CD14-positive monocyte (primary cell): Measurements from ENCODE around the gene CXorf58. TPM values are rescaled to one million over a fixed set of nuclear protein-coding genes. Genes with fewer than 3 reads are reported as not detected.

ENCODE experiments used
- DNase-seq, 3 donors: peaks; one replicate each; pipeline ENCODE4 v3.0.0-alpha.2; 2011 to 2022
- H2AFZ ChIP-seq: 2 replicates; pipeline ENCODE4 v1.6.0; 2012; ENCODE audit warnings: mild to moderate bottlenecking, low read depth, low read length, inconsistent platforms; ENCODE audit not compliant: insufficient read depth, poor library complexity, severe bottlenecking
- H3K27ac ChIP-seq, 2 donors: 1 replicate in 1 of 2; 2 replicates in 1 of 2; pipeline ENCODE4 v1.5.1; 2012 to 2013; ENCODE audit warnings: low read length in 2 of 2, control low read depth in 1 of 2, inconsistent platforms in 1 of 2, low read depth in 1 of 2, mild to moderate bottlenecking in 1 of 2
- H3K27me3 ChIP-seq, 2 donors: one replicate each; pipeline versions ENCODE4 v1.6.0 to v1.6.1; 2011 to 2013; ENCODE audit warnings: low read length in 2 of 2; ENCODE audit not compliant: control insufficient read depth in 2 of 2, insufficient read depth in 2 of 2
- H3K36me3 ChIP-seq, 2 donors: replicated peaks in 1 of 2; 1 replicate in 1 of 2; 2 replicates in 1 of 2; pipeline versions ENCODE4 v1.5.1 to v1.6.1; 2012 to 2013; ENCODE audit warnings: low read length in 2 of 2, control low read depth in 1 of 2, inconsistent platforms in 1 of 2, mild to moderate bottlenecking in 1 of 2; ENCODE audit not compliant: insufficient read depth in 2 of 2, control insufficient read depth in 1 of 2
- H3K4me1 ChIP-seq, 2 donors: 1 replicate in 1 of 2; 2 replicates in 1 of 2; pipeline versions ENCODE4 v1.5.1 to v1.6.1; 2012 to 2013; ENCODE audit warnings: low read length in 2 of 2, control low read depth in 1 of 2, inconsistent platforms in 1 of 2, mild to moderate bottlenecking in 1 of 2, moderate library complexity in 1 of 2; ENCODE audit not compliant: insufficient read depth in 2 of 2, control insufficient read depth in 1 of 2
- H3K4me2 ChIP-seq: replicated peaks from 2 replicates; pipeline ENCODE3; 2012; ENCODE audit warnings: low read length, moderate library complexity, mild to moderate bottlenecking; ENCODE audit not compliant: poor library complexity, severe bottlenecking; ENCODE audit errors: extremely low read depth
- H3K4me3 ChIP-seq, 3 experiments: fragments of 200-600 bp in 1 of 3; sonication (generic) in 1 of 3; replicated peaks in 1 of 3; 1 replicate in 2 of 3; 2 replicates in 1 of 3; pipeline ENCODE4 v1.5.1; 2011 to 2013; ENCODE audit warnings: low read length in 3 of 3, mild to moderate bottlenecking in 3 of 3, control low read depth in 2 of 3, low read depth in 2 of 3, inconsistent platforms in 1 of 3, moderate library complexity in 1 of 3
- H3K79me2 ChIP-seq: 2 replicates; pipeline ENCODE4 v1.6.0; 2012; ENCODE audit warnings: mild to moderate bottlenecking, control low read depth, inconsistent platforms, low read length, moderate library complexity; ENCODE audit not compliant: insufficient read depth
- H3K9ac ChIP-seq: 2 replicates; pipeline ENCODE4 v1.6.0; 2017; ENCODE audit warnings: low read length, mild to moderate bottlenecking; ENCODE audit not compliant: insufficient read depth, poor library complexity, severe bottlenecking
- H3K9me3 ChIP-seq, 2 donors: replicated peaks in 1 of 2; 1 replicate in 1 of 2; 2 replicates in 1 of 2; pipeline versions ENCODE4 v1.5.1 to v1.6.1; 2012 to 2013; ENCODE audit warnings: low read length in 2 of 2, control low read depth in 1 of 2; ENCODE audit not compliant: control insufficient read depth in 1 of 2, insufficient read depth in 1 of 2
- H4K20me1 ChIP-seq: 2 replicates; pipeline ENCODE4 v1.6.0; 2012; ENCODE audit warnings: mild to moderate bottlenecking, low read length, control low read depth, moderate library complexity; ENCODE audit not compliant: insufficient read depth
- H3K27ac Mint-ChIP-seq, 7 donors: one replicate each; pipeline ENCODE4 v1.8.0; 2020; ENCODE audit warnings: mild to moderate bottlenecking in 7 of 7, mixed read lengths in 7 of 7, moderate library complexity in 6 of 7, inconsistent platforms in 2 of 7
- H3K27me3 Mint-ChIP-seq, 3 donors: one replicate each; pipeline ENCODE4 v1.8.0; 2021 to 2022; ENCODE audit warnings: low read depth in 3 of 3, mild to moderate bottlenecking in 3 of 3, mixed read lengths in 3 of 3, moderate library complexity in 3 of 3, inconsistent platforms in 1 of 3
- H3K36me3 Mint-ChIP-seq, 2 donors: one replicate each; pipeline ENCODE4 v1.8.0; 2020; ENCODE audit warnings: mixed read lengths in 2 of 2, inconsistent platforms in 1 of 2, mild to moderate bottlenecking in 1 of 2
- H3K4me1 Mint-ChIP-seq: one replicate; pipeline ENCODE4 v1.8.0; 2020; ENCODE audit warnings: mild to moderate bottlenecking, mixed read lengths
- H3K4me3 Mint-ChIP-seq, 2 donors: one replicate each; pipeline ENCODE4 v1.8.0; 2020; ENCODE audit warnings: mild to moderate bottlenecking in 2 of 2, mixed read lengths in 2 of 2, moderate library complexity in 1 of 2
- H3K9me3 Mint-ChIP-seq, 7 donors: one replicate each; pipeline ENCODE4 v1.8.0; 2020 to 2022; ENCODE audit warnings: mixed read lengths in 7 of 7, mild to moderate bottlenecking in 6 of 7, moderate library complexity in 6 of 7, inconsistent platforms in 2 of 7
- WGBS: methylation state at CpG from one replicate; pipeline ENCODE4 v1.1.5; 2013; ENCODE audit warnings: missing lambda C conversion rate; ENCODE audit not compliant: insufficient coverage; 5-methylcytosine and 5-hydroxymethylcytosine counted together
- intact Hi-C, 2 donors: fragments of 100-400 bp; cut with micrococcal nuclease; formaldehyde crosslinking; loops; one replicate each; pipeline versions ENCODE4 v1.15.0 to v1.15.1; 2023
- polyA plus RNA-seq, 3 donors: library from polyadenylated mRNA; depleted of rRNA in 1 of 3; unstranded in 2 of 3; stranded (reverse) in 1 of 3; fragments of 300-500 nt in 2 of 3; fragments of >200 nt in 1 of 3; fragmentation: Illumina TruSeq in 2 of 3; gene quantifications; 1 replicate in 2 of 3; 2 replicates in 1 of 3; pipeline ENCODE4 v1.2.3, GENCODE V29; 2012 to 2021
- TF ChIP-seq, protein P1 (sequence below): fragments of 200-600 bp; IDR thresholded peaks from one replicate; pipeline ENCODE4 v1.8.0; 2022; ENCODE audit warnings: antibody characterized with exemption, mild to moderate bottlenecking

CXorf58 gene
- polyA plus RNA-seq, 3 donors: not detected

DNA sequence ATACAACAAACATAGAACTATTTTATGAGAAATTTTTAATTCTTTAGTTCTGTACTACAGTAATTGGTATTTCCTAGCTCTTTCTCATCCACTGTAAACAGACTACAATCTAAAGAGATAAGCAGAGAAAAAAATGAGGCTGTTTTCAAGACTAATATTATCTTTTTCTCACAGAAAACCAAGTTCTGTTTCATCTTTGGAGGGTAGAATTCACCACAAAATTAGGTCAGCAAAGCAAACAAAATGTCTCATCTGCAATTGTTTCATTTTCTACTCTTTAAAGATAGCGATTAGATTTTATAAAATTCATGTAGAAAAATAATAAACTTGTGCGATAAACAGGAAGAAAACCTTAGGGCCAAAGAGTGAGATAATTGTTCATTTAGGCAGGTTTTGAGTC, 10.8 kb upstream of the CXorf58 start:
- Histone ChIP-seq H3K9ac (no peak overlapping the region), H3K27me3 (peaks cover 0 to 2% of the 10 kb centered on the region in 2 donors), H3K4me3 (no peak overlapping the region), H3K36me3 (no peaks in the 10 kb centered on the region), H3K9me3 (no peaks in the 10 kb centered on the region), H3K27ac (no peak overlapping the region), H4K20me1 (no peaks in the 10 kb centered on the region), H3K4me1 (peaks cover 22 to 26% of the 10 kb centered on the region in 2 donors), H3K79me2 (no peaks in the 10 kb centered on the region), H3K4me2 (no peak overlapping the region), H2AFZ (no peak overlapping the region)
- Mint-ChIP-seq H3K4me3 (no peak overlapping the region), H3K36me3 (no peaks in the 10 kb centered on the region), H3K4me1 (peaks cover 9% of the 10 kb centered on the region), H3K27ac (no peak overlapping the region), H3K9me3 (peaks cover 0 to 2% (median 0%) of the 10 kb centered on the region in 7 donors), H3K27me3 (peaks cover 0 to 27% (median 1%) of the 10 kb centered on the region in 3 donors)
- no CpG with 5 or more reads among the region's 2 CpGs for WGBS
- no peak for DNase-seq
- TF ChIP-seq, protein P1, sequence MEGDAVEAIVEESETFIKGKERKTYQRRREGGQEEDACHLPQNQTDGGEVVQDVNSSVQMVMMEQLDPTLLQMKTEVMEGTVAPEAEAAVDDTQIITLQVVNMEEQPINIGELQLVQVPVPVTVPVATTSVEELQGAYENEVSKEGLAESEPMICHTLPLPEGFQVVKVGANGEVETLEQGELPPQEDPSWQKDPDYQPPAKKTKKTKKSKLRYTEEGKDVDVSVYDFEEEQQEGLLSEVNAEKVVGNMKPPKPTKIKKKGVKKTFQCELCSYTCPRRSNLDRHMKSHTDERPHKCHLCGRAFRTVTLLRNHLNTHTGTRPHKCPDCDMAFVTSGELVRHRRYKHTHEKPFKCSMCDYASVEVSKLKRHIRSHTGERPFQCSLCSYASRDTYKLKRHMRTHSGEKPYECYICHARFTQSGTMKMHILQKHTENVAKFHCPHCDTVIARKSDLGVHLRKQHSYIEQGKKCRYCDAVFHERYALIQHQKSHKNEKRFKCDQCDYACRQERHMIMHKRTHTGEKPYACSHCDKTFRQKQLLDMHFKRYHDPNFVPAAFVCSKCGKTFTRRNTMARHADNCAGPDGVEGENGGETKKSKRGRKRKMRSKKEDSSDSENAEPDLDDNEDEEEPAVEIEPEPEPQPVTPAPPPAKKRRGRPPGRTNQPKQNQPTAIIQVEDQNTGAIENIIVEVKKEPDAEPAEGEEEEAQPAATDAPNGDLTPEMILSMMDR: no peak
- intact Hi-C loops: no loop called here

DNA sequence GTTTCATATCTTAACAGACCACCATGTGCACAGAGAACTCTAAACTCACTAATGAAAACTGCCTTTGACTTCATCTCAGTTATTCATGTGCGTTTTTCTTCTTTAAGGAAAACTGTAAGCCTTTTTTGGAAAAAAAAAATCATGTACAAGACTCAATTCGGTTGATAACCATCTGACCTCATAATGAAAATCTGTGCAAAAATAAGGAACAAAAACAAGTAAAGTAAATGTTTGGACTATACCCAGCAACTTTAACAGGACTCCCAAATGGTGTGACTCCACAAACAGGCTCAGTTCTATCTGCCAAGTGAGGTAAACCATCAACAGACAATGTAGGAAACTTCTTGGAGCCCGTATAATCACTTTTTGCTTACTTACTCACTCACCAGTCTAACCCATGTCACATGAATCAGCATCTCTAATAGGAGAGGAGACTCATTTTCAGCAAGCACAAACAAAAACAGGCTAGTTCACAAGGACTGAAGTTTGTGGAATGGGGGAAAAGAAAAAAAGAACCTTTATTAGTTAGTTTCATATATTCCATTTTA, 9.3 kb upstream of the CXorf58 start:
- H3K27me3 Mint-ChIP-seq: peaks cover 0 to 24% (median 1%) of the 10 kb centered on the region in 3 donors

More for the DNA sequence above, 9.3 kb upstream of the CXorf58 start:
- H3K9me3 Mint-ChIP-seq: peaks cover 0 to 2% (median 0%) of the 10 kb centered on the region in 7 donors
- no CpG with 5 or more reads among the region's 3 CpGs for WGBS
- Histone ChIP-seq H3K4me3 (no peak overlapping the region), H2AFZ (no peak overlapping the region), H3K79me2 (no peaks in the 10 kb centered on the region), H3K27me3 (peaks cover 0 to 2% of the 10 kb centered on the region in 2 donors), H3K36me3 (no peaks in the 10 kb centered on the region), H3K9ac (no peak overlapping the region), H3K4me2 (no peak overlapping the region), H4K20me1 (no peaks in the 10 kb centered on the region), H3K9me3 (no peaks in the 10 kb centered on the region), H3K27ac (no peak overlapping the region), H3K4me1 (peaks cover 26 to 30% of the 10 kb centered on the region in 2 donors)
- intact Hi-C loops: no loop called here
- no peak overlapping the region for H3K4me3 Mint-ChIP-seq
- no peak overlapping the region for H3K27ac Mint-ChIP-seq
- H3K4me1 Mint-ChIP-seq: peaks cover 9% of the 10 kb centered on the region
- H3K36me3 Mint-ChIP-seq: no peaks in the 10 kb centered on the region
- DNase-seq: no peak
- TF ChIP-seq, protein P1: no peak
